Measurements from ENCODE around the gene CCDC51. TPM values are rescaled to one million over a fixed set of nuclear protein-coding genes. Genes with fewer than 3 reads are reported as not detected.

CCDC51 gene
- polyA plus RNA-seq, 1 donor from 2014 or later: 27.2 TPM

DNA sequence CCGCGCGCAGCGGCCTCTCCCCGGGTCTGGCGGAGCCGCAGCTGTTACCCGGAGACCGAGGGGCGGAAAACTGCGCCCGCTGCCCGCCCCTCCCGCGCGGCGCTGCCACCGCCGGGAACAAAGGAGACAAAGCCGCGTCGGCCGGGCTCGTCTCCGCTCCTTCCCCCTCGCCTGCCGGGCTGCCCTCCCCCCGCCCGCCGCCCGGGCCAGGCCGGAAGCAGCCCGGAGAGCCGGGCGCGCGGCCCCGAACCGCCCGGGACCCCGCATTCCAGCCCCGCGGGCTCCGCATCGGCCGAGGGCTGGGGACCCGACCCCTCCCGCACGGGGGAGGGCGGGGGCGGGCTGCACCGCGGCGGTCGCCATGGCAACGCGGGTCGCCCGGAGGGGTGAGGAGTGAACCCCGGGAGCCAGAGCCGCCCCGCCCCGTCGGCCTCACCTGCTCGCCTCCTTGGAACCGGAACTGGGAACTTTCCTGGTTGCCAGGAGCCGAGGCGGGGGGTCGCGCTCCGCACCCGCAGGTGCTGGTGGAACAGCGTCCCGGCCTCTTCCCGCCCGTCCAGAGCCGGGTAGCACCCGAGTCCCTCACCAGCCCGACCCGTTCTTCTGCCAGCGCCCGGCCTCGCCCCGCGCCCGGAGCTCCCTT lies 10.5 kb downstream of the CCDC51 start (continued):
- peak; percentile 11 for TF ChIP-seq CTCF (IDR thresholded peaks at IDR 0.05; ENCODE audit: poor library complexity, severe bottlenecking)

DNA sequence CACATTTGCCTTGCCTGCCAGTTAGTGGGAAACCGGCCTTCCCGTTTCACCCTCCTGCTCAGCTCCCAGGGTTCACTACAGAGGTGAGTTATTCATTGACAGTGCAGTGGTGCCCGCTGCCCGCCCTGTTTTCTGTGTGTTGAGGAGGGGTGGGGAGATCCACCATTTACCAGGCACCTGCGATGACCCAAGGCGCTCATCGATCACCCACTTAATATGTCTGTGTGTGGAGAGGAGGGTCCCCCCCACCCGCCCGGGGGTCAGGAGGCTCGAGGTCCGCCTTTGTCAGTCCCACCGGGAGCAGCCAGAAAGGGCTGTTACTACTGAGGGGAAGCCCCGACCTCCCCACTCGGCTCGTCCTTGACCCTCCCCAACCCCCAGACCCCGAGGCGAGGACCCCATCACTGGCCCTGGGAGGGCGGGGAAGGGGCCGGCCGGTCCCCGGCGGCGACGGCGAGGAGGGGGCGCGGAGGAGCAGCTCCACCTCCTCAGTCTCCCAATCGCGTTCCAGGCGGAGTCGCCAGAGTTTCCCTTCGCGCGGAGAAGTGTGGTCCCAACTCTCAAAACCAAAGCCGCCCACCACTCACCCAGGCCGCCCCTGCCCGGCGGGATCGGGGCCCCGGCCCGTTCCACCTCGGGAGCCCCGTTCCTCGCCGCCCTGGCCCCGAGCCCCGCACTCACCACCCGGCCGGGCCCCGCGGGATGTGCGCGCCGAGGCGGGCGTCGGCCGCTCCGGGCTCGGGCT lies 11.2 kb downstream of the CCDC51 start:
- Histone ChIP-seq H3K79me2 (replicated peaks; ENCODE audit: insufficient read depth, low read length) (peaks cover 62% of the 10 kb centered on the region), H3K27me3 (ENCODE audit: insufficient read depth, low read depth, low read length) (no peaks in the 10 kb centered on the region), H3K27ac (ENCODE audit: low read length) (peak overlapping the region; percentile 81), H3F3A (ENCODE audit: insufficient read depth, low read length, poor library complexity, severe bottlenecking) (no peaks in the 10 kb centered on the region), H3K9ac (ENCODE audit: low read length) (peak overlapping the region; percentile 87), H3K9me3 (ENCODE audit: low read length) (no peaks in the 10 kb centered on the region), H4K20me1 (ENCODE audit: insufficient read depth) (no peaks in the 10 kb centered on the region), H3K36me3 (ENCODE audit: insufficient read depth, low read length) (no peaks in the 10 kb centered on the region), H3K4me3 (ENCODE audit: low read length) (peak overlapping the region; percentile 89), H3K9me2 (ENCODE audit: insufficient read depth, low read length) (no peaks in the 10 kb centered on the region), H3K4me2 (ENCODE audit: low read length) (peak overlapping the region; percentile 61), H2AFZ (ENCODE audit: low read depth, low read length) (peak overlapping the region; percentile 40)
- no peak for TF ChIP-seq EP300 (conservative IDR thresholded peaks at IDR 0.05; ENCODE audit: poor library complexity, severe bottlenecking)
- TF ChIP-seq RAD21 (conservative IDR thresholded peaks at IDR 0.05): no peak
- TF ChIP-seq TAF1 (IDR thresholded peaks at IDR 0.05; ENCODE audit: low read depth): no peak
- peak; percentile 15 for TF ChIP-seq SMC3 (conservative IDR thresholded peaks at IDR 0.05; ENCODE audit: poor library complexity)
- TF ChIP-seq CTCF (IDR thresholded peaks at IDR 0.05; ENCODE audit: poor library complexity, severe bottlenecking): no peak
- TF ChIP-seq MXI1 (conservative IDR thresholded peaks at IDR 0.05; ENCODE audit: poor library complexity, severe bottlenecking): no peak
- TF ChIP-seq POLR2AphosphoS5 (IDR thresholded peaks at IDR 0.05): peak; percentile 60

DNA sequence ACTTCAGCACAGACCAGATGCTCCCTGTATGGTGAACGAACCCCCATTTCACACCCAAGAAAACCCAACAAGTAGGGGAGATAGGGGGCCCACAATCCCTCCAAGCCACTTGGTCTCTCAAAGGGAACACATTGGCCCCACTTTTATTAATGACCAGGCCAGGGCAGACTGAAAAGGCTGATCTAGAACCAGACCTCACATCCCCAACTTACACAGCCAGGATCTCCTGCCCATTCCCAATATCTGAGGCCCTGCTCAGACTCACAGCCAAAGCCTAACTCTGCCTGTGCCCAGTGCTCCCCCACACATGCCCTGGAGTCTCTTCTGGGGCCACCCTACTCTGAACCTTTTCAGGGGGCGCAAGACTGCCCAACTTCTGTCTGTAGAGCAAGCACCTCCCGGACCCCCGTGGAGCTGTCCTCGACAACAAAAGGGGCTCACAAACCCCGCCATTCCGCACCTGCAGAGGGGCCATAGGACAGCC lies 11.8 kb downstream of the CCDC51 start:
- H2AFZ ChIP-seq (ENCODE audit: low read depth, low read length): no peak overlapping the region
- no peaks in the 10 kb centered on the region for H3F3A ChIP-seq (ENCODE audit: insufficient read depth, low read length, poor library complexity, severe bottlenecking)

More for the DNA sequence above, 11.8 kb downstream of the CCDC51 start:
- peak overlapping the region; percentile 81 for H3K27ac ChIP-seq (ENCODE audit: low read length)
- no peaks in the 10 kb centered on the region for H3K36me3 ChIP-seq (ENCODE audit: insufficient read depth, low read length)
- H3K4me3 ChIP-seq (ENCODE audit: low read length): peak overlapping the region; percentile 89
- no peaks in the 10 kb centered on the region for H3K9me2 ChIP-seq (ENCODE audit: insufficient read depth, low read length)
- no peaks in the 10 kb centered on the region for H3K9me3 ChIP-seq (ENCODE audit: low read length)
- no peaks in the 10 kb centered on the region for H4K20me1 ChIP-seq (ENCODE audit: insufficient read depth)
- no peaks in the 10 kb centered on the region for H3K27me3 ChIP-seq (ENCODE audit: insufficient read depth, low read depth, low read length)
- TF ChIP-seq, protein P1, sequence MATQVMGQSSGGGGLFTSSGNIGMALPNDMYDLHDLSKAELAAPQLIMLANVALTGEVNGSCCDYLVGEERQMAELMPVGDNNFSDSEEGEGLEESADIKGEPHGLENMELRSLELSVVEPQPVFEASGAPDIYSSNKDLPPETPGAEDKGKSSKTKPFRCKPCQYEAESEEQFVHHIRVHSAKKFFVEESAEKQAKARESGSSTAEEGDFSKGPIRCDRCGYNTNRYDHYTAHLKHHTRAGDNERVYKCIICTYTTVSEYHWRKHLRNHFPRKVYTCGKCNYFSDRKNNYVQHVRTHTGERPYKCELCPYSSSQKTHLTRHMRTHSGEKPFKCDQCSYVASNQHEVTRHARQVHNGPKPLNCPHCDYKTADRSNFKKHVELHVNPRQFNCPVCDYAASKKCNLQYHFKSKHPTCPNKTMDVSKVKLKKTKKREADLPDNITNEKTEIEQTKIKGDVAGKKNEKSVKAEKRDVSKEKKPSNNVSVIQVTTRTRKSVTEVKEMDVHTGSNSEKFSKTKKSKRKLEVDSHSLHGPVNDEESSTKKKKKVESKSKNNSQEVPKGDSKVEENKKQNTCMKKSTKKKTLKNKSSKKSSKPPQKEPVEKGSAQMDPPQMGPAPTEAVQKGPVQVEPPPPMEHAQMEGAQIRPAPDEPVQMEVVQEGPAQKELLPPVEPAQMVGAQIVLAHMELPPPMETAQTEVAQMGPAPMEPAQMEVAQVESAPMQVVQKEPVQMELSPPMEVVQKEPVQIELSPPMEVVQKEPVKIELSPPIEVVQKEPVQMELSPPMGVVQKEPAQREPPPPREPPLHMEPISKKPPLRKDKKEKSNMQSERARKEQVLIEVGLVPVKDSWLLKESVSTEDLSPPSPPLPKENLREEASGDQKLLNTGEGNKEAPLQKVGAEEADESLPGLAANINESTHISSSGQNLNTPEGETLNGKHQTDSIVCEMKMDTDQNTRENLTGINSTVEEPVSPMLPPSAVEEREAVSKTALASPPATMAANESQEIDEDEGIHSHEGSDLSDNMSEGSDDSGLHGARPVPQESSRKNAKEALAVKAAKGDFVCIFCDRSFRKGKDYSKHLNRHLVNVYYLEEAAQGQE (IDR thresholded peaks at IDR 0.05; ENCODE audit: borderline replicate concordance): no peak
- TF ChIP-seq EZH2 (IDR thresholded peaks at IDR 0.05; ENCODE audit: borderline replicate concordance, insufficient read depth, low read length, poor library complexity, severe bottlenecking) (no peak), MXI1 (conservative IDR thresholded peaks at IDR 0.05; ENCODE audit: poor library complexity, severe bottlenecking) (no peak), EP300 (conservative IDR thresholded peaks at IDR 0.05; ENCODE audit: poor library complexity, severe bottlenecking) (no peak), SMC3 (conservative IDR thresholded peaks at IDR 0.05; ENCODE audit: poor library complexity) (no peak), TAF1 (IDR thresholded peaks at IDR 0.05; ENCODE audit: low read depth) (no peak), CTCF (IDR thresholded peaks at IDR 0.05; ENCODE audit: poor library complexity, severe bottlenecking) (no peak), POLR2AphosphoS5 (IDR thresholded peaks at IDR 0.05) (no peak), RAD21 (conservative IDR thresholded peaks at IDR 0.05) (no peak)
- peak overlapping the region; percentile 61 for H3K4me2 ChIP-seq (ENCODE audit: low read length)
- peaks cover 68% of the 10 kb centered on the region for H3K79me2 ChIP-seq (replicated peaks; ENCODE audit: insufficient read depth, low read length)
- peak overlapping the region; percentile 87 for H3K9ac ChIP-seq (ENCODE audit: low read length)
